Mesodermal cell (in vitro differentiated cells): ENCODE data around the gene CERS6.

Experiments
- H3K27ac ChIP-seq: 2 replicates; pipeline ENCODE4 v1.7.0; 2013; ENCODE audit warnings: mild to moderate bottlenecking, low read depth, low read length, moderate library complexity; ENCODE audit not compliant: severe bottlenecking
- H3K36me3 ChIP-seq: 2 replicates; pipeline ENCODE4 v1.7.1; 2013; ENCODE audit warnings: mild to moderate bottlenecking, low read length, moderate library complexity; ENCODE audit not compliant: control insufficient read depth, insufficient read depth
- H3K4me1 ChIP-seq: one replicate; pipeline ENCODE4 v1.7.1; 2013; ENCODE audit warnings: mild to moderate bottlenecking, low read length; ENCODE audit not compliant: insufficient read depth, control insufficient read depth, poor library complexity, severe bottlenecking
- H3K4me3 ChIP-seq: 2 replicates; pipeline ENCODE4 v1.7.0; 2013; ENCODE audit warnings: low read length, control low read depth, mild to moderate bottlenecking; ENCODE audit not compliant: insufficient read depth, poor library complexity, severe bottlenecking; ENCODE audit errors: extremely low read depth
- H3K9me3 ChIP-seq: 2 replicates; pipeline ENCODE4 v1.7.1; 2013; ENCODE audit warnings: mild to moderate bottlenecking, low read length, moderate library complexity; ENCODE audit not compliant: control insufficient read depth
- whole genome bisulfite sequencing, 2 experiments: methylation state at CpG; one replicate each; pipeline ENCODE4 v1.1.5; 2013; ENCODE audit warnings: missing lambda C conversion rate in 2 of 2; ENCODE audit not compliant: insufficient coverage in 2 of 2; 5-methylcytosine and 5-hydroxymethylcytosine counted together

The CERS6 gene

DNA sequence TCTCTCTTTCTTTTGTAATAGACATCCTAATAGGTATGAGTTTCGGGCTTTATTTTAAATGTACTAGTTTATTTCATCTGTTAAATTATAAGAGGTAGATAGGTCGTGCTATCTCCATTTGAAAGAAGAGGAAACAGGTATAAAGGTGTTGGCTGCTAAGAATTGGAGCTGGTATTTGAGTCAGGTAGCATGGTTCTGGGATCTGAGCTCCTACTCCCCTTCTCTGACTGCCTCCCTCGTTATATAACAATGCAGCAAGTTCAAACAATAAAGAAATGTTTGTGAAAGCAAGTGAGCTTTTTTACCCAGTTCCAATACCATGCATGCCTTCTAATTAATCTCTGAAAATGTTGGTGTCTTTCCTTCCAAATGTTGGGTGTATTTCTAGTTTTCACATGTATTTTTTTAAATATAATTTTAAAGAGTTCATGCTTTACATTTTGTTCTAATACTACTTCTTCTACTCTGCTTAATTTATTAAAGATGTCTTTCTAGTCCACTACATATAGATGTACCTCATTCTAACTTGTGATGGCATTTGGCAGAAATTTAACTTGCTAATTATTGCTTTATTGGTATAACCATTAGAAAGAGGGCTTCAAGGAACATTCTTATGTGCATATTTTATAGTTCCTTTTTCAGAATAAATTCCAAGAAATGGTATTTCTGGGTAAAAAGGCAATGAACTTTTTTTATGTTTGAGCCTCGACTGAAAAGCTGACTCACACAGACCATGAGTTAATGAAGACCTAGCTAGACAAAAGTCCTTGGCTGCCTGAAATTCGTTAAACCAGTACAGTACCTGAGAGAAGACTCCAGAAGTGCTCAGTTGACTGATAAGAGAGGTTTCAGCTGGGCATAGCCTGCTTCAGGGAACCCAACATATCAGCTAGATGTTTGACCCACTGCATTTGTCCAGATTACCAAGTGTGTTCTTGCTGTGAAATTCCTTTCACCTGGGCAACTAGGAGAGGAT is 133.5 kb downstream of the CERS6 start:
- Histone ChIP-seq H3K4me3 (no peak overlapping the region), H3K27ac (no peak overlapping the region), H3K9me3 (no peaks in the 10 kb centered on the region), H3K4me1 (no peaks in the 10 kb centered on the region), H3K36me3 (no peaks in the 10 kb centered on the region)
- 70 to 80% methylated on average over 2 to 3 of the region's 5 CpGs for WGBS, 2 experiments

DNA sequence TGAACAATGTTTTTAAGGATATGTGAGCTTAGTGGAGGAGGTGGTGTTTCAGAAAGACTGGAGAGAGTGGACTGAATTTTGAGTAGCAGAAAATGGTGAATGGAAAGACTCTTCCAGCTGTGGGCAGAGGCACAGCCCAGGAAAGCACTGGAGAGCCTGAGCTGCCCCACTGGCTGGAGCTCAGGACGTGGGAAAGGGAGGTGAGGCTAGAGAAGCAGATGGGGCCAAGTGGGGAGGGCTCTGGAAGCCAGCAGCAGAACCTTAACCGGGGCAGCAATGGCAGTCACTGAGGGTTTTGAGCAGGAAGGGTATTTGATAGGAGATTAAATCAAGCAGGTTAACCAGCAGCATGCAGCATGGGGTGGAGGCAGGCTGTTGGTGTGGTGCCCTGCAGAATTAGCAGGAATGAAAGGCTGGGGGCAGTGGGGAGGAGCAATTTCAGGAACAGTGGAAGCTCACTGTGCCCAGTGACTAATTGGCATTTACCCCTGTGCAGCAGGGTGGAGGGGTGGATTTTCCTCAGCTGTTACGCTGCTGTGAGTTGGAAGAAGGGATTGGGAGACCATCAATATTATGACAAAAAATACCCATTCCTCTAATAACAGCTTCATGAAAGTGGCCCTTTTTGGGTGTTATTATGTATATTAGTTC is 136.2 kb downstream of the CERS6 start:
- H3K36me3 ChIP-seq, result no peaks in the 10 kb centered on the region
- H3K4me3 ChIP-seq, result no peak overlapping the region
- no peaks in the 10 kb centered on the region for H3K9me3 ChIP-seq
- H3K4me1 ChIP-seq, result no peaks in the 10 kb centered on the region
- WGBS, 2 experiments, result 76 to 83% methylated on average over 2 of the region's 3 CpGs
- no peak overlapping the region for H3K27ac ChIP-seq

DNA sequence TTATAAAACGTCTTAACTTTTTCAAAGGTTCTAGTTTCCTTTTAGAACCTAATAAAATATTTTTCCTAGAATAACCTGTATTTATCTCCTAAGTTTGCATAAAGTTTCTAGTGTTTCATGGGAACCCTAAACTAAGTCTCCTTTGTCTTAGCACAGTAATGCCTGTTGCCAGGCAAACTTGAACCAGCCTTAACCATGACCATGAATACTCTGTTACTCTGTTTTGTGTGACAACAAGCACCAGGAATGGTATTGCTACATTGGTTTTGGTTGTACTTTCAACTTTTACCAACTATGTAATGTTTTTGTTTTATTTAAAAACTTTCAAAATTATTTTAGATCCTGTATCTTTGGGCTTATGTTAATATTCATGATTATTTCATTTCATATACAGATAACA is 137.6 kb downstream of the CERS6 start:
- WGBS, 2 experiments, result no CpG with 5 or more reads among the region's 1 CpG
- no peaks in the 10 kb centered on the region for H3K36me3 ChIP-seq
- H3K9me3 ChIP-seq, result no peaks in the 10 kb centered on the region
- H3K4me3 ChIP-seq, result no peak overlapping the region
- H3K4me1 ChIP-seq, result peaks cover 3% of the 10 kb centered on the region
- no peak overlapping the region for H3K27ac ChIP-seq

DNA sequence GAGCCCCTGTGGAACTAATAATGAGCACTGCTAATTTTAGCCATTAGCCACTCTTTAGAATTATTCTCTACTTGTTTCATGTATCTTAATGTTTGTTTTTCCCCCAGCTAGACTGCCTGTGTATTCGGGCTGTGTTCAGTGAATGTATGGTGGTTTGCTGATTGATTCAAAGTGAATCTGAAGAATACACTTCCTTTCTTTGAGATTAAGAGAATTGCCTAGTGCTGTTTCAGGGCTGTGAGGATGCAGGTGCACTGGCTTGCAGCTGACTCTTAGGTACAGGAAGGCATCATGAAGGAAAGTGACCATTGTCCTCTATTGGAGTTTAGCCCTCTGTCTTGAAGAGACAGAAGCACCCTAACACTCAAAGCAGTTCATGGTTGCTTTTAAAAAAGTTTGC is 138.7 kb downstream of the CERS6 start:
- Histone ChIP-seq H3K36me3 (no peaks in the 10 kb centered on the region), H3K4me1 (peaks cover 3% of the 10 kb centered on the region), H3K27ac (no peak overlapping the region), H3K9me3 (no peaks in the 10 kb centered on the region), H3K4me3 (no peak overlapping the region)
- no CpG with 5 or more reads among the region's 1 CpG for WGBS, 2 experiments

DNA sequence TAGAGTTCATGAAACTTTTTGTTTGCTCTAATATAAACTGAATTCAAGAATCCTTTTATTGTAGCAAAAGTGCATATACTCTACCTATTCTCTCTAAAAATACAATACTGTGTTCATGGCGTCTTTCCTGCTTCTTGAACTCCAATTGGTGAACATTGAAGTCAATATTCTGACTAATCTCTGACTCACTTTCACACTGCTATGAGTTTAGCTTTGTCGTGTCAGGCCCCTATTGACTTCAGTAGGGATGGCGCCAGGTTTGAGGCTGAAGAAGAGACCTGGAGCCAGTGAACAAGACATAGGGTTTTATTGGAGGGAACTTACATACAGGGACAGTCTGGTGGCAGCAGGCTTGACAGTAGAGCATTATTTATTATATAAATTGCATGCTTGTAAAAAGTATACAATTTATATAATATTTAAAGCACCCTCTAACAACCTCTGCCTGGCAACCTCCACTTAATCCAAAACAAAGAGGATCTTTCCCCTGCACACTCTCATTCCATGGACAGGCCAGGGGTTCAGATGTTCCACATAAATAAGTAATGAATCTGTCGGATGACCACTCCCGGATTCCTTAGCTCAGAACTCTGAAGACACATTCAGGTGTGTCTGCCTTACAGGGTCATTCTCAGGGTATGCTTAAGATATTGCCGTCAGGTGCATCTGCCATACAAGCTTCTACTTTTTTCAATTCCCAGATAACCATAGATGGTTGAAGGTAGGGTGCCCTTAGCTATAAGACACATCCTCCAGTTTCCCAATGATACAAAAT is 141.0 kb downstream of the CERS6 start:
- no peaks in the 10 kb centered on the region for H3K36me3 ChIP-seq
- H3K4me1 ChIP-seq, result peaks cover 3% of the 10 kb centered on the region
- H3K4me3 ChIP-seq, result no peak overlapping the region
- no peaks in the 10 kb centered on the region for H3K9me3 ChIP-seq
- no peak overlapping the region for H3K27ac ChIP-seq
- WGBS, 2 experiments, result 94 to 100% methylated on average over 4 of the region's 6 CpGs

DNA sequence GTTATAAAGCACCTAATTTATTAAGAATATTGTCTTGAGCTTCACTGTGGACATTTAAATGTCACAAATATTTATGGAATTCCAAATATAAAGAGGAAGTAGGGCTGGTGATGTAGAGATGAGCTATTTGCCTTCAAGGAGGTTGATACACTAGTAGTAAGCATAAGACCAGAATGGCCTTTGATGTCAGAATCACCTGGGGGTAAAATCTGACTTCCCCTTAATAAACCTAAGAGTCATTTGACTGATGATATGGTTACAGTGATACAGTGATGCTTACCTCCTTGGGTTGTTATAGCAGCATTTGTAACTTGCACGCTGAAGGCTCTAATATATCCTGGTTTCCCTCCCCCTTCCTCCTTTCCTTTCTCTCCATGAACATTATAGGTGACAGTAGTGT is 143.7 kb downstream of the CERS6 start:
- Histone ChIP-seq H3K27ac (no peak overlapping the region), H3K4me1 (peaks cover 3% of the 10 kb centered on the region), H3K36me3 (no peaks in the 10 kb centered on the region), H3K4me3 (no peak overlapping the region), H3K9me3 (no peaks in the 10 kb centered on the region)
- WGBS, 2 experiments, result no CpG with 5 or more reads among the region's 1 CpG

DNA sequence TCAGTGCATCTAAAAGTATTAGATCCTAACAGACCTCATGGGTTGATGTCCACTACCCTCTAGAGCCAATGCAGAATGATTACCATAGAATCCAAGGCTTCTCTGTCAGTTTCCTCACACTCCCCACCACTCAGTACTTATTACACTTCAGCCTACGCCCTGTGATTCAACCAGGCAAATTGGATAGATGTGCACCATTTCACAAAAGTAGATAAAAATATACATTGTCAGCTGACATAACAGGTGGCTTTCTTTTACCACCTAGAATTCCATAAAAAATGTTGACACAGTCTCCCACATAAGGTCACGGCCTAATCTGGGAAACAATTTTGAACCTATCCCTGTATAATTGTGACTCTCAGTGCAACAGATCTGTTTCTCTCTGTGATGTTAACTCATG is 144.9 kb downstream of the CERS6 start:
- H3K36me3 ChIP-seq, result no peaks in the 10 kb centered on the region
- WGBS, 2 experiments, result 91% methylated on average over 2 of the region's 2 CpGs; no CpG with 5 or more reads in 1 of the 2 experiments
- H3K4me1 ChIP-seq, result peaks cover 3% of the 10 kb centered on the region
- no peak overlapping the region for H3K4me3 ChIP-seq
- no peak overlapping the region for H3K27ac ChIP-seq
- peaks cover 6% of the 10 kb centered on the region for H3K9me3 ChIP-seq

DNA sequence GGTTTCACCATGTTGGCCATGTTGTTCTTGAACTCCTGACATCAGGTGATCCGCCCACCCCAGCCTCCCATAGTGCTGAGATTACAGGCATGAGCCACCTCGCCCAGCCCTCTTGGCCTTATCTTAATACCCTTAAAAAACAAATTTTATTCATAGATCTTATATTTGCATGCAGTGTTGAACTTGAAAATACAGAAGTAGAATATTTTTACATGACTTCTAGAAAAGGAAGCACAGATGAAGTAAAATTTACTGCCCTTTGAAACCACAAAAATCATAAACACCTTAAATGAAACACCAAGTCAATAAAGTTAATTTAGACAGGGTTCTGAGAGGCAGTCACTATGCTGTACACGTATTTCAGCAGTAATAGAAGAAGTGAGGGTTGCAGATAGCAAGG is 145.7 kb downstream of the CERS6 start:
- Histone ChIP-seq H3K4me1 (peaks cover 3% of the 10 kb centered on the region), H3K9me3 (peaks cover 6% of the 10 kb centered on the region), H3K27ac (no peak overlapping the region), H3K4me3 (no peak overlapping the region), H3K36me3 (no peaks in the 10 kb centered on the region)
- 86% methylated on average over 1 of the region's 3 CpGs; no CpG with 5 or more reads in 1 of the 2 experiments for WGBS, 2 experiments

DNA sequence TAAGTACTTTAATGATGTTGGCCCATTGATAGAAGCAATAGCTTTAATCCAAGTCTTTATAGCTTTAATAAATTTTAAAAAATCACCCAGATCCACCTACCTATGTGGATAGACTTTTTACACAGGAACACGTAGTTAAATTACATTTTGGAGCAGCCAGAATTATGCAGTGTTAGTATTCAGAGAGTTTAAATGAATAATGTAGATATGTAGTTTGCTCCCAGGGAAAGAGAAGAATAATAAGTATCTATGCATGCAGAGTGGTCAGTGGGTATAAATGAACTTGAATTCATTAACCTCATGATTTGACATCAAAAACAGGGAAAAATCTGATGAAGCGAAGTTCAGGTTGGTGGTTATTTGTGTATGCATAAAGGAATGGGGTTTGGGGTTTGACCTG is 146.3 kb downstream of the CERS6 start:
- Histone ChIP-seq H3K4me1 (peaks cover 3% of the 10 kb centered on the region), H3K36me3 (no peaks in the 10 kb centered on the region), H3K9me3 (peaks cover 6% of the 10 kb centered on the region), H3K4me3 (no peak overlapping the region), H3K27ac (no peak overlapping the region)
- WGBS, 2 experiments, result 90% methylated on average over 2 of the region's 2 CpGs; no CpG with 5 or more reads in 1 of the 2 experiments

DNA sequence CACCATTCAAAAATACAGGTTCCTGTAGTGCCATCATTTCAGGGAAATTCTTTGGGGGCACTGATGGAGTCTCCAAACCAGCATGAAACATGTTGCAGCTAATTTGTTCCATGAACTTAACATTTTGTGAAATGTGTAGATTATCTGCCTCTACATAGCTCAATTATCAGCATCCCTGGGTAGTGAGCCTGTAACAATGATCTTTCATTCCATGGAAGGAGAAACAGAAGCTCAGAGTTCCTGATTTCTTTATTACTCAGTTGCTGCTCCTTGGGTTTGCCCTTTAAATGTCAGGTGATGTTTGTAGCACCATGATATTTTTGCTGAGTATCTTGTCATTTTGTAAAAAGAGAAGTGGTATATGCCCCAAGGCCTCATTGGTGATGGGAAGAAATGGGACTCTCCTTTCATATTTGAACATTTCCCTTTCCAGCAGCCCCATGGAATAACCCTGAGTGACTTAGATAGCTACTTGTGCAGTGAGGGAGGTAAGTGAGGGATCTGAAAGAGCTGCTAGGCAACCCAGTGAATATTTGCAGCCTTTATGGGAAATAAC is 146.9 kb downstream of the CERS6 start:
- peaks cover 6% of the 10 kb centered on the region for H3K9me3 ChIP-seq
- H3K27ac ChIP-seq, result no peak overlapping the region
- peaks cover 2% of the 10 kb centered on the region for H3K4me1 ChIP-seq
- H3K4me3 ChIP-seq, result no peak overlapping the region
- H3K36me3 ChIP-seq, result no peaks in the 10 kb centered on the region
